Kidney capillary endothelial cell (primary cell): Measurements from ENCODE around the gene FXR2.
A peak's percentile ranks its signal among the peaks of the same experiment; 100 is the strongest.
"Not testable (repeated sequence)": the region's sequence is repeated elsewhere in the genome, so short reads cannot be mapped to it uniquely, and the experiment has no call there.

Experiments used
- DNase-seq: peaks from one replicate; pipeline ENCODE4 v3.0.0-alpha.2; 2018; ENCODE audit warnings: low spot score

Gene FXR2

DNA sequence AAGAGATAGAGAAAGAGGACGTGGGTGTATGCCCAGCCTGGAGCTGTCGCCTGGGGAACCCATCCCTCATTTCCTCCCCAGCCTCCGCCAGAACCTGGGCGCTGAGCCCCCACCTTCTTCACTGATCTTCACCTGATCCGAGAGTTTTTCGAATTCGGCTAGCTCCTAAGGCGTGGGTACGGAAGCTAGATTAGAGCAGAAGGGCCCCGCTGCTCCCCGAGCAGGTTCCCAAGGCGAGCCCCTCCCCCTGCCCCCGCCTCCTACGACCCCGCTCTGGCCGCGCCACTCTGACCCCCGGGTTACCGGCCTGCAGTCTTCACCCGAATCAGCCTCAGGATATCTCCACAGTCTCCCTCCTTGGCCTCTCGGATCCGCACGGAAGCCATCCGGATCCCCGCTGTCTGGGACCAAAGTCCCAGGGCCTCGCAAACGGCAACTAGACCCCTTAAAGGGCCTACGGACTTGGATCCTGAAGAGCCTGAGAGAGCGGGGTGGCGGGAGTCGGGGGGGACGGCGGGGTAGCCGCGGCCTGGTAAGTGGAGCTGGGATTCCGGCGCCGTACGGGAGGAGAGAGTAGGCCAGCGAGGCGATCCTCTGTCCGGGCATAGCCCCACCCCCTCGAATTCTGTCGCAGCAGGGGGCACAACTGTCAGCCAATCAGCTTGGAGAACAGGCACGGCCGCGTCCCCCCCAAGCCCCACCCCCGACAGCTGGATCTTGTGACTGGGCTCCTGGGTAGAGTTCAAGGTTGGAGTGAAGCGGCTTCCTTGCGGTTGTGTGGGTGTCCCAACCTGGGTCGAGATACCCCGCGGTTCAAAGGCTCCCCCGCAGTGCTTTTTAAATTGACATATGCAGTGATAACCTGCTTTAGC lies 12.8 kb upstream of the FXR2 start, which contains the start of gene SAT2:
SAT2 (minus strand) TSS at position 572 of the 872 bp plus-strand sequence; CDS start at position 386, 186 bp downstream.
- peak; percentile 84 for DNase-seq

DNA sequence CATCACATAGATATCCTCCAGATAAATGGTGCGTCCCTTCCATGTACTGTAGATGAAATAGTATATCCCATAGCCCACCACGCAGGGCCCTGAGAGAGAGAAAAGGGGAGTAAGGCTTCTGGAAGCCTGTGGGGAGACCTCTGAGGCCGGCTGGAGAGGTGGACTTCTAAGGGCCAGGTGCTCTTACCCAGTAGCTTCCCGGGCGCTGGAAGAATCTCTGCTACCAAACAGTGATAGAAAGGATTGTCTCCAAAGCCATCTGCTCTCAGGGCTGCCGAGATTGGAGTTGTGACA lies 12.2 kb upstream of the FXR2 start:
- no peak for DNase-seq

DNA sequence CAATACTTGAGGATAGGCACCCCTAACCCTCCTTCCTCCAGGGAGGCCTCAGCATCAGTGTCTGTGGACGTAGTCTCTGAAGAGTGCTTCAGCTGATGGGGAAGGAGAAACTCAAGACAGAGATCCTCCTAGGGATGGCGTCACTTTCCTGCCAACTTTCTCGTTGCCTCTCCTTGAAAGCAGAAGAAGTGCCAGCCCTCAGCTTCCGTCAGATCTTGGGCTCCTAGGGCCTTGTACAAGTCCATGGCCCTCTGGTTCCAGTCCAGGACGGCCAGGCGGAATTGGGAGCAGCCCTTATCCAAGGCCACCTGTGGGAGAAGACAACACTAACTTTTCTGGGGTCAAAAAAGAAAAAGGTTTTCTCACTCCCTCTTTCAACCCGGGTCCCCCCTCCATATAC lies 11.6 kb upstream of the FXR2 start:
- DNase-seq = no peak

DNA sequence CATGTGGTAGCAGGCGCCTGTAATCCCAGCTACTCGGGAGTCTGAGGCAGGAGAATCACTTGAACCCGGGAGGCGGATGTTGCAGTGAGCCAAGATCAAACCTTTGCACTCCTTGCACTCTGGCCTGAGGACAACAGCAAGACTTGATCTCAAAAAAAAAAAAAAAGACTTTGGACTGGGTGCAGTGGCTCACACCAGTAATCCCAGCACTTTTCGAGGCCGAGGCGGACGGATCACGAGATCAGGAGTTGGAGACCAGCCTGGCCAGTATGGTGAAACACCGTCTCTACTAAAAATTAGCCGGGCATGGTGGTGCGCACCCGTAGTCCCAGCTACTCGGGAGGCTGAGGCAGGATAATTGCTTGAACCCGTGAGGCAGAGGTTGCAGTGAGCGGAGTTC lies 11.1 kb upstream of the FXR2 start:
- DNase-seq = not testable (repeated sequence)

DNA sequence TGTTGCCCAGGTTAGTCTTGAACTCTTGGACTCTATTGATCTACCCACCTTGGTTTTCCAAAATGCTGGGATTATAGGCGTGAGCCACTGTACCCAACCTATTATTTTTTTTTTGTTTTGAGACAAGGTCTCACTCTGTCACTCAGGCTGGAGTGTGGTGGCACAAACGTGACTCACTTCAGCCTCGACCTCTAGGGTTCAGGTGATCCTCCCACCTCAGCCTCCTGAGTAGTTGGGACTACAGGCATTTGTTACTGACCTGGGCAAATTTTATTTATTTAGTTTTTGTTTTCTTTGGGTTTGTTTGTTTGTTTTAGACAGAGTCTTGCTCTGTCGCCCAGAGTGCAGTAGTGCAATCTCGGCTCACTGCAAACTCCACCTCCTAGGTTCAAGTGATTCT lies 9.0 kb upstream of the FXR2 start:
- no peak for DNase-seq

DNA sequence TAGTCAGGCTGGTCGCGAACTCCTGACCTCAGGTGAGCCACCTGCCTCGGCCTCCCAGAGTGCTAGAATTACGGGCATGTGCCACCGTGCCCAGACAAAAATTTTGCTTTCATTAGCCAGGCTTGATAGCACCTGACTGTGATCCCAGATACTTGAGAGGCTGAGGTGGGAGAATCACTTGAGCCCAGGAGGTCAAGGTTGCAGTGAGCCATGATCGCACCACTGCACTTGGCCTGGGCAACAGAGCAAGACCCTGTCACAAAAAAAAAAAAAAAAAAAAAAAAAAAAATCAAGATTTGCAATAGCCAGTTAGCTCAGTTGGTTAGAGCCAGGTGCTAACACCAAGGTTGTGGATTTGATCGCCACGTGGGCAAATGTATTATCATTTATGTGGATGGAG lies 6.1 kb upstream of the FXR2 start:
- no peak for DNase-seq

DNA sequence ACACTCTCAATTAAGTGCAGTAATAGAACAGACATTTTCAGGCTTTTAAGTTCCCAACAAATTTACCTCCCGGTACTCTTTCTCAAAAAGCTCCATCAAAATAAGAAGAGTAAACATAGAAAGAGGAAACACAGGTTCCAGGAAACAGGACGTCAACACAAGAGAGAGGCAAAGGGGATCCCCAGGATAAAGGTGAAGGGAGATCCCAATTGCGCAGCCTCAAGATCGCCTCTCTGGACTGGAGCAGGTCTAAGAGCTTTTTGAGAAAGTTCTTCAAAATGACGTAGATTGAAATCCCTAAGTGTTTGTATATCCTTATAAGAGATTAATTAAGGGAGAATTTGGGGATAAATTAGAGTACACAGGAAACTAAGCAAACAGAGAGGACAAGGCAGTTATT lies 3.9 kb upstream of the FXR2 start:
- DNase-seq = no peak

DNA sequence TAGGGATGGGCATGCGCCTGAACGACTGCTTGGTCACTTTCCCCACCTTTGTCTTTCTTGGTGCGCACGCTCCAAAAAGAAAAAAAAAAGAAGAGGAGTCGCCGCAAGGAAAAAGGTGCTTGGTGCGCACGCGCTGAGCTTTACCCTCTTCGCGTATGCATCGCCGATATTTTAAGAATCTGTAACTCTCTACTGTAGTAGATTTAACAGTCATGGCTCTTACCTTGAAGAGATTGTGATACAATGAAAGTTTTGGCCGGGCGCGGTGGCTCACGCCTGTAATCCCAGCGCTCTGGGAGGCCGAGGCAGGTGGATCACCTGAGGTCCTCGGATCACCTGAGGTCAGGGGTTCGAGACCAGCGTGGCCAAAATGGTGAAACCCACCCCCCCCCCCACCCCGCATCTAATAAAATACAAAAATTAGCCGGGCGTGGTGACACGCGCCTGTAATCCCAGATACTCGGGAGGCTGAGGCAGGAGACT lies 609 bp upstream of the FXR2 start:
- DNase-seq = no peak

DNA sequence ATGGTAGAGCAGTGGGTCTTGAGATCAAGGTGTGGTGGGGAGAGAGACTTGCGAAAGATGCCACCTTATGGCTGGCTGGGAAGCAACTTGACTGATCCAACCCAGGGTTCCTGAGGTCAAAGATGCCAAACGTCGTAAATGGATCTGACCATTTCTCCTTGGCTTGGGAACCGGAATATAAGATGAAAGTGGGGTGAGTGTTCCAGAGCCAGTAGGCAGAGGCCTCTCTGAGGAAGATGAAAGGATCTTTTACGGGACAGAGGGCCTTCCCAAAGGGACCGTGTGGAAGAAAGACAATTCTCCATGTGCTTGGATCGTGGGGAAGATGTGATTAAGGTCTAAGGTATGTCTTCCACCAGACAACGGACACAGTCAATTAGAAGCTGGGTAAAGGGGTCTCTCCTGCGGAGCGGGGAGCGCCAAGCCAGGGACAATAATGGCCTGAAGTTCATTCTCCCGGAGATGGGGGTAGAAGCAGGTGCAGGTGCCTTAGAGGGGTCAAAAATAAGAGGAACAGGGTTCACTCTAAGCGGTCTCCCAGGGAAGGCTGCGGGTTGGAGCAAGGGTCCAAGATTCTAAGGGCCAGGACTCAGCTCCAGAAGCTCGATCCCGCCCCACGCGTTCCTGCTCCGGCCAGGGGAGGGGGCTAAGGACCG lies 800 bp downstream of the FXR2 start:
- peak; percentile 18 for DNase-seq

DNA sequence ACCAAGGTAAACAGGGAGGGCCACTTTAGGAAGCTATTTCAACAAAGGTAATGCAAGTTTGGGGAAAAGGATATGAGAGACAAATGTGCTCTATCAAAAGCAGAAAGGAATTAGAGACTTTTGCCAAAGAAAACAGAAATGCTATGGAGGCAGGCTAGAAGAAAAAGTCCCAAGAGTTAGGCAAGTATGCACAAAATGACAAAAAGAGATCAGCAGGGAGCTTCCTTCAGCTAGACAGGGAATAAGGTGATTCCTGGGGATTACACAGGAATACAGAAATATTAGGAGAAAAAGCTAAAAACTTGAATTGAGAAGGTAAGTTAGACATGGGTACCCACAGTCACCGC lies 2.4 kb downstream of the FXR2 start:
- DNase-seq = no peak

DNA sequence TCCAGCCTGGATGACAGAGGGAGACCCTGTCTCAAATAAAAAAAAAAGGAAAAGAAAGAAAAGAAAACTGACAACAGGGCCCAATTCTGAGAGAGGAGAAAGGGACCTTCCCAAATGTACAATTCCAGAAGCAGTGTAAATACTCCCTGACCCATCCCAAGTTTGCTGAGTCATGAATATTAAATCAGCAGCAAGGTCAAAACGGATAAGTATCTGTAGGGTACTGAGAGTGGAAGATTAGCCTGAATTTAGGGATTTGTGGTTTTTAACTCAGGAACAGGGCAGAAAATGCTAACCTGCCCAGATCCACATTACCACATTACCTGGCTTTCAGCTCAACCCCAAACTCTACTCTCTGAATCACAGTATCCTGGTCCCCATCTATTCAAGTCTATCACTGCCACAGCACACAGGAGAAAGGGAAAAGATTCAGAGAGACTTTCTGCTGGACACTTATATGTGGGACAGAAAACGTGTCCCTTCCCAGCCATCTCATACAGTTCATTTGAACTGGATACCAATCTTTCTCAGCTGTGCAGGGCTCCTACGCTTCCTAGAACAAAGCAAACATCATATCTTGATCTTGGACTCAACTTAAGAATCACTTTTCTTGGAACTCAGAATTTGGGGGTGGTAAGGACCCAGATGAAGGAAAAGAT lies 2.9 kb downstream of the FXR2 start:
- no peak for DNase-seq

DNA sequence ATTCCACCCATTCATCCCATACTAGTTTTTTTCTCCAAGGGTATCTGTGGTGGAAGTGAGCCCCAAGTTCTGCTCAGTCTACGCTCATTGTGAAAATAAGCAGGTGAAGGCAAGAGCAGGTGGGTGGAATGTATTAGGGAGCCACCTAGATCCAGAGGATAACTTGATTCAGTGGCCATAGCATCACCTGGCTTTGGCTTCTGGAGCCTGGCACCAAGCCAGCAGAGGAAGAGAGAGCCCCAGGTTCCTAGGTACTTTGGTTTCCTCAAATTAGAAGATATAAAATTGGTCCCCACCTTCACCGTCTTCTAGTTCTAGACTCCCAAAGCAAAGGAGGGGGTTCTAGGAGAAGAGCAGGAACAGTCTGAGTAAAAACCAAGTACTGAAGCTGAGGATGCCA lies 4.1 kb downstream of the FXR2 start:
- no peak for DNase-seq

DNA sequence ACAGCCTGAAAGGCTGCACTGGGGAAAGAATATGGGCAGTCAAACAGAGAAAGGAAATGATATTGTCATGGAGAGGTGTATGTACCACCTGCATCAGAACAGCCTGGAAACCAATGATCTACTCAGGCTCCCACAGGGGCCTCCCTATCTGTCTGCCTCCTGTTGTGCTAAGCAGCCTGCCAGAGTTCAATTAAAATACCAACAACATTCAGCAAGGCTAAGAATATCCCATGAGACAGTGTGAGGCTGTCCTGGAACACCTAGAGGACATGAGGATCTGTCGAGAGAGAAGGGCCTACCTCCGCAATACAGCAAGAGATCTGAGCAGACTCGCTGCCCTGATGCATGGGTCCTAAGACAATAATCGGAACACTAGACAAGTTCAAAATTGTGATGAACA lies 8.4 kb downstream of the FXR2 start:
- no peak for DNase-seq

DNA sequence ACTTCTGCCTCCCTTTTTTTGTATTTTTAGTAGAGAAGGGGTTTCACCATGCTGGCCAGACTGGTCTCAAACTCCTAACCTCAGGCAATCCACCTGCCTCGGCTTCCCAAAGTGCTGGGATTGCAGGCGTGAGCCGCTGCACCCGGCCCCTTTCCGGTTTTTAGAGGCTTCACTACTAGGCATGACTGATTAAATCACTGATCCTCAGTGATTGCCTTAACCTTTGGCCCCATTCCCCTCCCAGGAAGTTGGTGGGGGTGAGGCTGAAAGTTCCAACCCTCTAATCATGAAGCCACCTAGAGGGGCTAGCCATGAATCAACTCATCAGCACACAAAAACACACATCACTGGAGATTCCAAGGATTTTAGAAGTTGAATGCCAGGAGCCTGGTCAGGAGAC lies 17.1 kb downstream of the FXR2 start:
- DNase-seq = not testable (repeated sequence)

DNA sequence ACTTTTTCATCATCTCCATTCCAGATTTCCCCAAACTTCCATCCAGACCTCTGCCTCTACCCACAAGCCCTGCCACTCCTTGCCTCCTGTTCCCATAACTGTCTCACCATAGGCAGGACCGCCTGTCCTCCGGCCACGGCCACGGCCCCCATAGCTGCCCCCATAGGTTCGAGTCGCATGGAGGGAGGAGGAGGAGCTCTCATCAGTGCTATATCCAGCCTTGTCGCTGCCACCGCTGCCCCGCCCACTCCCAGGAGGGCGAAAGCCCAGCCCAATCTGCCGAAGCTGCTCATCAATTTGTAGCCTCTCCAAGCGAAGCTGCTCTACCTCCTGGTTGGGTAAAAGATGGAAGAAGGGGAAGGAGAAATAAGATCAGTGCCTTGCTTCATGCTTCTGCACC lies 21.4 kb downstream of the FXR2 start:
- no peak for DNase-seq

DNA sequence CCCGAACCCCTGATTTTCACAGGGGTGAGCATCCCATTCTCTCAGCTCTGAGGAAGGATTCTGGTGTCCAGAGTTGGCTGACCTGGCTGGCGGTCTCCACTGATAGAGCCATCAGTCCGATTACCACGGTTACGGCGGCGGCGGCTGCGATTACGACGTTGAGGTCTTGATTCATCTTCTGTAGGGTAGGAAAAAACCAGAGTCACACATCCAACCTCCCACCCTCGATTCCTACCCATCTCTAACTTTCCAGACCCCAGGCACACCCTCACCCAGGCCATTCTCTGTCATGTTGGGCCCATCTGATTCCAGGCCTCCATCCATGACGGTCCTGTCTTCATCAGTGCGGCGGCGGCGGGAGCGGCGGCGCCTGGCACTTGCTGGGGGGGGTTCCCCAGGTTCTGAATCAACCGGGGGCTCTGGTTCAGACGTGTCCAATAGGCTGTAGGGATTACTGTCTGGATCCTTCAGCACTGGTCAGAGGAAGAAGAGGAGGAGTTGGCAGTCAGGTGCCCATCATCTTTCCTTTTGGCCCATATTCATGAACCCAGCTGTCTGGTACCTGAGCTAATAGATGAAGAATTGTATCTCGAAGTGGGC lies 22.2 kb downstream of the FXR2 start:
- DNase-seq = no peak

DNA sequence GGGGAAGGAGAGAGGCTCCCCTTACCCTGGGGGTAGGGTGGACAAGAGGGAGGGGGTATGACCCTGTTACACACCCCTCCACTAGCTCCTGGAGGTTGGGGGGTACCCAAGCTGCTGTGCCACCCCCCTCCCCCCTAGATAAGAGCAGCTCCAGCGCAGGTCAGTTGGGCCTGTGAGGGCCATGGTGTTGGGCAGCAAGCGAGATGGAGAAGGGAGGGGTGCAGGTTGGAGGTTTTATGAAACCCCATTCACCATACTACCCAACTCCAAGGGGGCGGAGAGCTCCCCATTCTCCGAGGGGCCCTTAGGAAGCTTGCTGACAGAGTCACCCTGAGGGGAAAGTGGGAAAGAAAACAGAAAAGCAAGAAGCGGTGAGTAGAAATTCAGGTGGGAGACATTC lies 23.1 kb downstream of the FXR2 start:
- no peak for DNase-seq

DNA sequence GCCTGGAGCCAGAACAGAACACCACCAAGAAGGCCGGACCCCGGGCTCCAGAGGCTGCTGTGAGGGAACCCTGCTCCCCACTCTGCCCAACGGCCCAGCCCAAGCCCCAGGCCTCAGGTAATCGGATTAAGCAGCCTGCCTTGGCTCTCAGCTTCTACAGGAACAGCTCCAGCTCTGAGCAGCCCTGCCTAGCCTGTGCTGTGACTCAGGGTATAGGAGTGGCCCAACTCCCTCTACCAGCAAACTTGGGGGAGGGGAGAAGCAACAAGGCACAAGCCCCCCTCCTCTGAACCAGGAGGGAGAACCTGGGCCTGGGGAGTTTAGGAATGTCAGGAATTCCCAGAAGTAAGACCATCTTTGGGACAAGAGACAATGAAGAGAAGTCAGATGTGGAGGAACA lies 24.0 kb downstream of the FXR2 start:
- DNase-seq = no peak

DNA sequence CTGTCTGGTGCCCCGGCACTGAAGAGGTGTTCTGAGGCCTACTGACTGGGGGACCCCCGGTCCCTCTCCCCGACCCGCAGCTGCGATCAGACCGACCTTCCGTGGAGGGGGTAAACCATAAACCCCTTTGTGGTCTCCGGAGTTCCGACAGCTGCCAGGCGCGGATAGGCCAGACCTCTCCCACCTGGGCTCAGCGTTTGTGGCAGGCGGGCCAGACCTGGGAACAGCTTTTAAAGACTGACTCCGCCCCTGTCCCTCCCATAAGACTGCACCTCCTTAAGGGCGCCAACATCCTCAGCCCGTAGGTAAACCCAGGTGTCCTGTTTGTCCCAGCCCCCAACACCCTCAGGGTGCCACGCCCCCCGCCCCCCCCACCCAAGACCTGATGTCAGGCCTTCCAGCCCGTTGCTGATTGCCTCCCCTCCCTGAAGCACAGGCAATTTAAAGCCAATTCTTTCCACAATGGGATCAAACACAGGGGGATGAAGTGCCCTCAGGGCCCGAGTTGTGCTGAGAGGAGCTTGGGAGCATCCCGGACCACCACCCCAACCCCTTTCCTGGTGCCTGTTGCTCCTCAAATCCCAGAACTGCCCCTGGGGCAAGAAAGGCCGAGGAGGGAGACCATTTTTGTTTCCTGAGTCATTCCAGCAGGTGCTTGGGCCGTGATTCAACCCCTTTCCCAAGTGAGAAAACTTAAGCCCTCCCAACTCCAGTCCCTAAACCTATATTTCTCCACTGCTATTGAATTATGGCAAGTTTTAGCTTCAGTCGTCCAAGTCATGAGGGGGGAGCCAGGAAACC lies 24.6 kb downstream of the FXR2 start, which contains the start of gene SOX15:
SOX15 (minus strand) TSS at position 204 of the 801 bp plus-strand sequence. CDS start 418 bp downstream, outside the sequence.
- no peak for DNase-seq

DNA sequence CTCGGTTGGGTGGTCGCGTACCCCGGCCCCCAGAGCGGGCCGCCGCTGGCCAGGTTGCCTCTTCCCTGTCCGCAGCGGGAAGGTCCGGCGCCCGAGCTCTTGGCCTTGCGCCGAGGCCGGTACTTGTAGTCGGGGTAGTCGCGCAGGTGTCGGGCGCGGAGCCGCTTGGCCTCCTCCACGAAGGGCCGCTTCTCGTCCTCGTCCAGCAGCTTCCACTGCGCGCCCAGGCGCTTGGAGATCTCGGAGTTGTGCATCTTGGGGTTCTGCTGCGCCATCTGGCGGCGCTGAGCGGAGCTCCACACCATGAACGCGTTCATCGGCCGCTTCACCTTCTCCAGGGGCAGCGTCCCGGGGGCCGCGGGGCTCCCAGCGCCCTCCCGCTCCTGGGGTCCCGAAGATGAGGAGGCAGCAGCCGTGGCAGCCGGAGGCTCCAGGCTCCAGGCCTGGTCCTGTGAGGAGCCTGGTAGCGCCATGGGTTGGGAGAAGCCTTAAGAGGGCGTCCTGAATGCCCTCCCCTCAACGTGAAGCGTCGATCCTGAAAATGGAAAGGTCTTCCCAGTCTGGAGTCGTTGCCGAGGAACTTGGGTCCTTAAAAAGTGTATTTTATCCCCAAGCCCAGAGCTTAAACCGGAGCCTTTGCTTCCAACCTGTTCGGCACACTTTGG lies 25.4 kb downstream of the FXR2 start:
- peak; percentile 71 for DNase-seq

DNA sequence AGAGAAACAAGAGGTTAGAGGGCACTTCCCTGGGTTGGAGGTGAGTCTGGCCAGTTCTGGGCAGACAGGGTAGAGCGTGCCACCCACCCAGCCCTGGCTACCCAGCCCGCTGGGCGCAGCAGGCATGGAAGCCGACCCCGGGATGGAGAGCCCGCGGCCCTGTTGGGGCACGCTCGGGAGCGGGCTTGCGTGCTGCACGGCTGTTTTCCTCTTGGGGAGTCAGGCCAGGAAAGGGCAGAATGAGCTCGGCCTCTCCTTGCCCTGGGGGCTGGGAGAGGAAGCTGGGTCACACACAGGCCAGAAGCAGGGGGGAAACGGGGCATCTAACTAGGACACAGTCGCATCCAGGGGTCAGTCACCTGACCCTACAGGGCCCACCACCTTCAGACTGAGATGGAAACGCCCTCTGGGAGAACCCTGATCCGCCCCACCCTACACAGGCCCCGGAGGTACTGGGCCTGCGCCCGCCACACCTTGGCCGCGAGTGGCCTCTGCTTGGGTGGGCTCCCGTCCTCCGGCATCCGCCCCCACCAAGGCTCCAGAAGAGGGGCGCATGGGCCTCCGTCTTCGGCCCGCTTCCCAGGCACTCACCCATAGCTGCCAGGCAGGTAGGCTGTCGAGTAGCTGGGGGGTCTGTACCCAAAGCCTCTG lies 26.0 kb downstream of the FXR2 start:
- DNase-seq = no peak
